Liver (tissue), 9 donors: ENCODE measurements around the gene RSAD2. TPM values are rescaled to one million over a fixed set of nuclear protein-coding genes. Genes with fewer than 3 reads are reported as not detected.
A peak's percentile ranks its signal among the peaks of the same experiment; 100 is the strongest.

ENCODE experiments used
- DNase-seq: peaks from one replicate; pipeline ENCODE4 v3.0.0-alpha.2; 2017; ENCODE audit warnings: low spot score
- H3K27ac ChIP-seq, 2 donors: one replicate each; pipeline ENCODE4 v1.7.0; 2013; ENCODE audit warnings: inconsistent platforms in 2 of 2, low read length in 2 of 2, control low read depth in 1 of 2, low read depth in 1 of 2, mild to moderate bottlenecking in 1 of 2
- H3K27me3 ChIP-seq, 4 donors: one replicate each; pipeline versions ENCODE4 v1.6.1 to v1.7.0; 2013; ENCODE audit warnings: low read length in 3 of 4, inconsistent platforms in 1 of 4, mild to moderate bottlenecking in 1 of 4, moderate library complexity in 1 of 4; ENCODE audit not compliant: control insufficient read depth in 4 of 4, insufficient read depth in 4 of 4
- H3K36me3 ChIP-seq, 4 donors: one replicate each; pipeline versions ENCODE4 v1.6.1 to v1.7.0; 2013; ENCODE audit warnings: low read length in 3 of 4, mild to moderate bottlenecking in 3 of 4, low read depth in 1 of 4, moderate library complexity in 1 of 4; ENCODE audit not compliant: control insufficient read depth in 4 of 4, insufficient read depth in 3 of 4
- H3K4me1 ChIP-seq, 4 donors: one replicate each; pipeline versions ENCODE4 v1.6.1 to v1.7.0; 2013; ENCODE audit warnings: low read length in 3 of 4, mild to moderate bottlenecking in 3 of 4, moderate library complexity in 1 of 4; ENCODE audit not compliant: control insufficient read depth in 4 of 4, insufficient read depth in 4 of 4
- H3K4me3 ChIP-seq, 3 donors: one replicate each; pipeline versions ENCODE4 v1.6.1 to v1.7.0; 2013; ENCODE audit warnings: low read length in 3 of 3, control low read depth in 1 of 3, low read depth in 1 of 3, mild to moderate bottlenecking in 1 of 3
- H3K9ac ChIP-seq, 2 donors: one replicate each; pipeline ENCODE4 v1.7.0; 2013; ENCODE audit warnings: low read length in 2 of 2, mild to moderate bottlenecking in 2 of 2, moderate library complexity in 2 of 2, control low read depth in 1 of 2, low read depth in 1 of 2
- H3K9me3 ChIP-seq, 4 donors: one replicate each; pipeline versions ENCODE4 v1.6.1 to v1.7.0; 2013; ENCODE audit warnings: low read length in 3 of 4; ENCODE audit not compliant: control insufficient read depth in 4 of 4
- ATF3 ChIP-seq: IDR thresholded peaks from 2 replicates; pipeline ENCODE4 v1.6.1; 2016; ENCODE audit warnings: antibody characterized with exemption
- FOXA1 ChIP-seq: IDR thresholded peaks from 2 replicates; pipeline ENCODE4 v1.6.1; 2016; ENCODE audit warnings: antibody characterized with exemption
- FOXA2 ChIP-seq: IDR thresholded peaks from 2 replicates; pipeline ENCODE4 v1.6.1; 2016; ENCODE audit warnings: antibody characterized with exemption
- GABPA ChIP-seq, 2 donors: IDR thresholded peaks in 1 of 2; conservative IDR thresholded peaks in 1 of 2; 2 replicates each; pipeline ENCODE4 v1.6.1; 2016; ENCODE audit warnings: antibody characterized with exemption in 2 of 2, mild to moderate bottlenecking in 1 of 2, moderate library complexity in 1 of 2
- HNF4A ChIP-seq, 2 donors: conservative IDR thresholded peaks; 2 replicates each; pipeline ENCODE4 v1.6.1; 2016; ENCODE audit warnings: antibody characterized with exemption in 2 of 2, mild to moderate bottlenecking in 2 of 2
- JUND ChIP-seq, 2 donors: IDR thresholded peaks; 2 replicates each; pipeline ENCODE4 v1.6.1; 2016; ENCODE audit warnings: antibody characterized with exemption in 2 of 2
- NR2F2 ChIP-seq: IDR thresholded peaks from 2 replicates; pipeline ENCODE4 v1.6.1; 2016; ENCODE audit warnings: antibody characterized with exemption
- RAD21 ChIP-seq, 2 donors: IDR thresholded peaks; 2 replicates each; pipeline ENCODE4 v1.6.1; 2016; ENCODE audit warnings: antibody characterized with exemption in 2 of 2, mild to moderate bottlenecking in 2 of 2
- RXRA ChIP-seq, 2 donors: IDR thresholded peaks; 2 replicates each; pipeline ENCODE4 v1.6.1; 2017 to 2018; ENCODE audit warnings: antibody characterized with exemption in 2 of 2, mild to moderate bottlenecking in 1 of 2
- SP1 ChIP-seq: IDR thresholded peaks from 2 replicates; pipeline ENCODE4 v1.6.1; 2018; ENCODE audit warnings: antibody characterized with exemption, mild to moderate bottlenecking
- TAF1 ChIP-seq: conservative IDR thresholded peaks from 2 replicates; pipeline ENCODE4 v1.6.1; 2016; ENCODE audit warnings: antibody characterized with exemption, mild to moderate bottlenecking
- YY1 ChIP-seq: IDR thresholded peaks from 2 replicates; pipeline ENCODE4 v1.6.1; 2016; ENCODE audit warnings: antibody characterized with exemption, mild to moderate bottlenecking
- WGBS: extraction: QIAGEN DNeasy Blood & Tissue Kit; methylation state at CpG from one replicate; pipeline ENCODE4 v1.1.7; 2013; 5-methylcytosine and 5-hydroxymethylcytosine counted together
- polyA plus RNA-seq, 2 donors: library from polyadenylated mRNA; stranded (reverse) in 1 of 2; unstranded in 1 of 2; fragments of 200-250 nt in 1 of 2; fragments of >200 nt in 1 of 2; fragmentation: Nextera tagmentation in 1 of 2; extraction: Ambion mirVana in 1 of 2; gene quantifications; one replicate each; pipeline versions ENCODE4 v1.2.1 to v1.2.3, GENCODE V29; 2013 to 2015
- total RNA-seq, 2 donors: library from RNA; depleted of rRNA; stranded (reverse); fragments of >200 nt; gene quantifications; one replicate each; pipeline ENCODE4 v1.2.3, GENCODE V29; 2014
- TF ChIP-seq, protein P1 (sequence below): IDR thresholded peaks from 2 replicates; pipeline ENCODE4 v1.6.1; 2016; ENCODE audit warnings: antibody characterized with exemption
- TF ChIP-seq, protein P2 (sequence below): fragments of 150-350 bp; IDR thresholded peaks from 2 replicates; pipeline ENCODE4 v1.5.1; 2017; ENCODE audit warnings: improper control_type of control experiment, low read depth, low read length; ENCODE audit not compliant: missing input control
- TF ChIP-seq, protein P3 (sequence below): IDR thresholded peaks from 2 replicates; pipeline ENCODE4 v1.6.1; 2016; ENCODE audit warnings: antibody characterized with exemption, mild to moderate bottlenecking
- donor health status: healthy.
- donor health status: healthy.
- donor health status: healthy.
- donor health status: healthy.
- donor health status: healthy.

RSAD2 gene
- total and polyA plus RNA-seq, 4 donors: 1.3 to 15.9 (median 1.9) TPM

DNA sequence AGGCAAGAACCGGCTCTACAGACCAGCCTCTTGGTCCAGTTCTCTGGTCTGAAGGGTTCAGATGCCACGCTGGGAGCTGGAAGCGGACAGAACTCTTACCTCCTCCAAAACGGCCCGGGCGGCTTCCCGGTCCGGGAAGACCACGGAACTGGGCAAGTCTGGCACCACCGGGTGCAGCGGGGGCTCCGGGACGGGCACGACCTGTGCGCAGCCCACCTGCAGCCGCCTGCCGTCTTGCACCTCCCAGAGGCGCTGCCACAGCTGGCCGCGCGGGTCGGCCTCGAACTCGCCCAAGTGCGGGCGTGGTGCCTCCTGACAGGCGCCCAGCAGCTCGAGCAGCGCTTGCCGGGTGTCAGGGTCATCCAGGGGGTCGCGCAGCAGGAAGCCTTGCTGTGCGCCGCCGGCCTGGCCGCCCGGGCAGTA, 12.6 kb upstream of the RSAD2 start:
- peak overlapping the region in 2 of 3 donors; percentile 89 to 93 for H3K4me3 ChIP-seq
- H3K4me1 ChIP-seq: peaks cover 3 to 20% (median 11%) of the 10 kb centered on the region in 4 donors
- peaks cover 3 to 10% (median 7%) of the 10 kb centered on the region in 4 donors for H3K36me3 ChIP-seq
- peak; percentile 76 for DNase-seq
- H3K9me3 ChIP-seq: peaks cover 0 to 3% (median 0%) of the 10 kb centered on the region in 4 donors
- no peak for TF ChIP-seq JUND (IDR thresholded peaks at IDR 0.05)
- no peak for TF ChIP-seq HNF4A (conservative IDR thresholded peaks at IDR 0.05)
- TF ChIP-seq, protein P1, sequence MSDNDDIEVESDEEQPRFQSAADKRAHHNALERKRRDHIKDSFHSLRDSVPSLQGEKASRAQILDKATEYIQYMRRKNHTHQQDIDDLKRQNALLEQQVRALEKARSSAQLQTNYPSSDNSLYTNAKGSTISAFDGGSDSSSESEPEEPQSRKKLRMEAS: no peak
- TF ChIP-seq RAD21 (IDR thresholded peaks at IDR 0.05): no peak
- TF ChIP-seq, protein P2, sequence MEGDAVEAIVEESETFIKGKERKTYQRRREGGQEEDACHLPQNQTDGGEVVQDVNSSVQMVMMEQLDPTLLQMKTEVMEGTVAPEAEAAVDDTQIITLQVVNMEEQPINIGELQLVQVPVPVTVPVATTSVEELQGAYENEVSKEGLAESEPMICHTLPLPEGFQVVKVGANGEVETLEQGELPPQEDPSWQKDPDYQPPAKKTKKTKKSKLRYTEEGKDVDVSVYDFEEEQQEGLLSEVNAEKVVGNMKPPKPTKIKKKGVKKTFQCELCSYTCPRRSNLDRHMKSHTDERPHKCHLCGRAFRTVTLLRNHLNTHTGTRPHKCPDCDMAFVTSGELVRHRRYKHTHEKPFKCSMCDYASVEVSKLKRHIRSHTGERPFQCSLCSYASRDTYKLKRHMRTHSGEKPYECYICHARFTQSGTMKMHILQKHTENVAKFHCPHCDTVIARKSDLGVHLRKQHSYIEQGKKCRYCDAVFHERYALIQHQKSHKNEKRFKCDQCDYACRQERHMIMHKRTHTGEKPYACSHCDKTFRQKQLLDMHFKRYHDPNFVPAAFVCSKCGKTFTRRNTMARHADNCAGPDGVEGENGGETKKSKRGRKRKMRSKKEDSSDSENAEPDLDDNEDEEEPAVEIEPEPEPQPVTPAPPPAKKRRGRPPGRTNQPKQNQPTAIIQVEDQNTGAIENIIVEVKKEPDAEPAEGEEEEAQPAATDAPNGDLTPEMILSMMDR: no peak
- TF ChIP-seq ATF3: no peak
- TF ChIP-seq, protein P3, sequence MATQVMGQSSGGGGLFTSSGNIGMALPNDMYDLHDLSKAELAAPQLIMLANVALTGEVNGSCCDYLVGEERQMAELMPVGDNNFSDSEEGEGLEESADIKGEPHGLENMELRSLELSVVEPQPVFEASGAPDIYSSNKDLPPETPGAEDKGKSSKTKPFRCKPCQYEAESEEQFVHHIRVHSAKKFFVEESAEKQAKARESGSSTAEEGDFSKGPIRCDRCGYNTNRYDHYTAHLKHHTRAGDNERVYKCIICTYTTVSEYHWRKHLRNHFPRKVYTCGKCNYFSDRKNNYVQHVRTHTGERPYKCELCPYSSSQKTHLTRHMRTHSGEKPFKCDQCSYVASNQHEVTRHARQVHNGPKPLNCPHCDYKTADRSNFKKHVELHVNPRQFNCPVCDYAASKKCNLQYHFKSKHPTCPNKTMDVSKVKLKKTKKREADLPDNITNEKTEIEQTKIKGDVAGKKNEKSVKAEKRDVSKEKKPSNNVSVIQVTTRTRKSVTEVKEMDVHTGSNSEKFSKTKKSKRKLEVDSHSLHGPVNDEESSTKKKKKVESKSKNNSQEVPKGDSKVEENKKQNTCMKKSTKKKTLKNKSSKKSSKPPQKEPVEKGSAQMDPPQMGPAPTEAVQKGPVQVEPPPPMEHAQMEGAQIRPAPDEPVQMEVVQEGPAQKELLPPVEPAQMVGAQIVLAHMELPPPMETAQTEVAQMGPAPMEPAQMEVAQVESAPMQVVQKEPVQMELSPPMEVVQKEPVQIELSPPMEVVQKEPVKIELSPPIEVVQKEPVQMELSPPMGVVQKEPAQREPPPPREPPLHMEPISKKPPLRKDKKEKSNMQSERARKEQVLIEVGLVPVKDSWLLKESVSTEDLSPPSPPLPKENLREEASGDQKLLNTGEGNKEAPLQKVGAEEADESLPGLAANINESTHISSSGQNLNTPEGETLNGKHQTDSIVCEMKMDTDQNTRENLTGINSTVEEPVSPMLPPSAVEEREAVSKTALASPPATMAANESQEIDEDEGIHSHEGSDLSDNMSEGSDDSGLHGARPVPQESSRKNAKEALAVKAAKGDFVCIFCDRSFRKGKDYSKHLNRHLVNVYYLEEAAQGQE: no peak
- TF ChIP-seq RXRA (IDR thresholded peaks at IDR 0.05): no peak
- TF ChIP-seq GABPA (IDR thresholded peaks at IDR 0.05 in 1 of 2, conservative IDR thresholded peaks at IDR 0.05 in 1 of 2): no peak
- no peak for TF ChIP-seq TAF1
- no peak for TF ChIP-seq FOXA1
- no peak for TF ChIP-seq SP1
- TF ChIP-seq NR2F2: no peak
- peak overlapping the region in 1 of 2 donors; percentile 78 for H3K27ac ChIP-seq
- peak overlapping the region in 1 of 2 donors; percentile 57 for H3K9ac ChIP-seq
- H3K27me3 ChIP-seq: no peaks in the 10 kb centered on the region
- 4% methylated on average over 37 of the region's 37 CpGs for WGBS

DNA sequence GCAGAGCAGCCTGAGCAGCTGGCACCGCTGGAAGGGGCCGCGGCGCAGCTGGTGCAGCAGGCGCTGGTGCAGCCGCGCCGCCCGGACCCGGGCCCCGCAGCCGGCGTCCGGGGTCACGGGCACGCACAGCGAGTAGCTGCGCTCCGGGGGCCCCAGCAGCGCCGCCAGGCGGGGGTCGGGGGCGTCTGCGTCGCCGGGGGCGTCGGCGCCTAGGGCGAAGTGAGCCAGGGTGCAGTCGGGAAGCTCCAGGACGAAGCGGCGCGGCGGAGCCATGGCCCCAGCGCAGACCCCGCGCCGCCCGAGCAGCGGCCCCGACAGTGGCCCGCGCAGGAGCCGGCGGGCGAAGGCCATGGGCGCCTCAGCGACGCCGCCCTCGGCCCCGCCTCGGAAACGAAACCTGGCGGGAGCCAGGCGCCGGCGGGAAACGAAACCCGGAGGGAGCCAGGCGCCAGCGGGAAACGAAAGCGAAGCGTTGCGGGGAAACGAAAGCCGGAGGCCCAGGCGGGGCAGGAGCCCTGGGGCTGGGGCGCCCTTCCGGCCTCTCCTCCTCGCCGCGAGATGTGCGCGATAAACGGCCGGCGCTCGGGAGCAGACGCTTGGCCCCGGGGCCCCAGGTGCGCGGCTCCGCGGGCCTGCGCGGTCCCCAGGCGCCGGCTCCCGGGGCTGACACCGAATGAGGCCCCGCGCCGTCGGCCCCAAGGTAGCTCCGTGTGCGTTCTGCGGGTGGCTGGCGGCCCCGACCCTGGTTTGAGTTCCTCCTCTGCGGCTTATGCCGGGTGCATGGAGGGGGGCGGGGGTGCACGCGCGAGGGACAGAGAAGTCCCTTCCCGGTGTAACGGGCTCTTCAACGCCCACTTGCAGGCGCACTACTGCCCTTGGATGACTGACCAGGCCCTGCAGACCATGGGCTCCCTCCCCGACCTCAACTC, 12.0 kb upstream of the RSAD2 start, which contains the start of gene CMPK2:
Gene CMPK2 (minus strand): TSS at position 562 of the 929 bp plus-strand sequence. CDS start 211 bp downstream, at position 351.
- under 1% methylated on average over 115 of the region's 115 CpGs for WGBS
- peaks cover 1 to 7% (median 2%) of the 10 kb centered on the region in 4 donors for H3K36me3 ChIP-seq
- H3K27ac ChIP-seq: peak within 1 kb of the TSS; percentile 78 to 86
- TF ChIP-seq, protein P3: no peak
- TF ChIP-seq YY1 (peak; percentile 19), TAF1 (no peak), GABPA (IDR thresholded peaks at IDR 0.05 in 1 of 2, conservative IDR thresholded peaks at IDR 0.05 in 1 of 2) (no peak), ATF3 (no peak), SP1 (peak; percentile 11), HNF4A (conservative IDR thresholded peaks at IDR 0.05) (no peak), JUND (IDR thresholded peaks at IDR 0.05) (no peak), FOXA1 (no peak), FOXA2 (no peak)
- H3K27me3 ChIP-seq: no peaks in the 10 kb centered on the region
- H3K9ac ChIP-seq: peak within 1 kb of the TSS in 1 of 2 donors; percentile 57
- H3K4me1 ChIP-seq: peaks cover 3 to 20% (median 11%) of the 10 kb centered on the region in 4 donors
- no peaks in the 10 kb centered on the region for H3K9me3 ChIP-seq
- H3K4me3 ChIP-seq: peak within 1 kb of the TSS; percentile 85 to 93 (median 89)
- DNase-seq: peak; percentile 77
